Fibroblast of skin of right biceps (primary cell): ENCODE measurements around the gene TBC1D7.

Experiments
- DNase-seq: peaks from one replicate; pipeline ENCODE4 v3.0.0-alpha.2; 2013

Gene TBC1D7

GRCh38 chr6:13289789-13290318 lies 38.5 kb downstream of the TBC1D7 start:
- no peak for DNase-seq

GRCh38 chr6:13288969-13289391 lies 39.4 kb downstream of the TBC1D7 start:
- DNase-seq = no peak

- no peak for DNase-seq
Measured at GRCh38 chr6:13288481-13288880, 39.9 kb downstream of the TBC1D7 start.

GRCh38 chr6:13287104-13287503 lies 41.2 kb downstream of the TBC1D7 start:
- no peak for DNase-seq

GRCh38 chr6:13286181-13286580 lies 42.2 kb downstream of the TBC1D7 start:
- no peak for DNase-seq

- no peak for DNase-seq
Measured at GRCh38 chr6:13285705-13286104, 42.6 kb downstream of the TBC1D7 start.

GRCh38 chr6:13284646-13285045 lies 43.7 kb downstream of the TBC1D7 start:
- no peak for DNase-seq

- DNase-seq = no peak
Measured at GRCh38 chr6:13283331-13283730, 45.0 kb downstream of the TBC1D7 start.

- no peak for DNase-seq
Measured at GRCh38 chr6:13282393-13283069, 45.8 kb downstream of the TBC1D7 start.

- DNase-seq = peak; percentile 26
Measured at GRCh38 chr6:13281686-13282085, 46.7 kb downstream of the TBC1D7 start.

GRCh38 chr6:13280254-13280653 lies 48.1 kb downstream of the TBC1D7 start:
- DNase-seq = no peak

GRCh38 chr6:13278991-13279390 lies 49.3 kb downstream of the TBC1D7 start:
- peak; percentile 91 for DNase-seq

- no peak for DNase-seq
Measured at GRCh38 chr6:13278164-13278563, 50.2 kb downstream of the TBC1D7 start.

GRCh38 chr6:13277231-13277630 lies 51.1 kb downstream of the TBC1D7 start:
- no peak for DNase-seq

GRCh38 chr6:13275435-13275989 lies 52.8 kb downstream of the TBC1D7 start:
- DNase-seq = no peak

GRCh38 chr6:13274707-13275434 lies 53.5 kb downstream of the TBC1D7 start:
- DNase-seq = no peak

GRCh38 chr6:13273931-13274706 lies 54.2 kb downstream of the TBC1D7 start:
- DNase-seq = no peak

GRCh38 chr6:13273202-13273930 lies 55.0 kb downstream of the TBC1D7 start:
- DNase-seq = peak; percentile 12

GRCh38 chr6:13272131-13273046 lies 55.9 kb downstream of the TBC1D7 start:
- peak; percentile 9 for DNase-seq

- DNase-seq = peak; percentile 76
Measured at GRCh38 chr6:13268913-13269518, 59.3 kb downstream of the TBC1D7 start.

GRCh38 chr6:13267142-13267651 lies 61.1 kb downstream of the TBC1D7 start:
- no peak for DNase-seq
